H1 (cell line): ENCODE results near the gene LARP1. TPM values are rescaled to one million over a fixed set of nuclear protein-coding genes. Genes with fewer than 3 reads are reported as not detected.

Experiments used
- CTCF ChIA-PET: fragments of 300-600 bp; sonication (Branson Sonifier 250); formaldehyde crosslinking; loops from one replicate; lab custom pipeline; 2021; ENCODE audit not compliant: partially characterized antibody; lab: Charles Lee
- POLR2A ChIA-PET: fragments of 300-600 bp; sonication (Branson Sonifier 250); formaldehyde crosslinking; loops from one replicate; lab custom pipeline; 2021; ENCODE audit warnings: inconsistent platforms; ENCODE audit not compliant: partially characterized antibody; lab: Charles Lee
- DNase-seq, 2 experiments: peaks; one replicate each; pipeline versions ENCODE4 v3.0.0 to v3.0.0-alpha.2; 2010 to 2022; ENCODE audit warnings: low spot score in 2 of 2, low read depth in 1 of 2, mixed read lengths in 1 of 2
- FAIRE-seq: peaks from 2 replicates; lab custom pipeline; 2011; peaks lifted over from hg19 to GRCh38; lab: Jason Lieb, UNC
- H2AFZ ChIP-seq: 2 replicates; pipeline ENCODE4 v1.8.1; 2012; ENCODE audit warnings: low read length, inconsistent platforms
- H2AK5ac ChIP-seq: 2 replicates; pipeline ENCODE4 v1.6.1; 2013; ENCODE audit warnings: low read depth, low read length
- H2BK120ac ChIP-seq: replicated peaks from 2 replicates; pipeline ENCODE3; 2013; ENCODE audit warnings: low read depth, low read length, inconsistent platforms
- H2BK12ac ChIP-seq: 2 replicates; pipeline ENCODE4 v1.6.1; 2013; ENCODE audit warnings: low read depth, low read length
- H2BK15ac ChIP-seq: 2 replicates; pipeline ENCODE4 v1.6.1; 2013; ENCODE audit warnings: low read length
- H2BK20ac ChIP-seq: 2 replicates; pipeline ENCODE4 v1.6.1; 2013; ENCODE audit warnings: low read length
- H2BK5ac ChIP-seq: 2 replicates; pipeline ENCODE4 v1.6.1; 2013; ENCODE audit warnings: low read depth, low read length
- H3K14ac ChIP-seq: 2 replicates; pipeline ENCODE4 v1.6.1; 2013; ENCODE audit warnings: inconsistent platforms; ENCODE audit not compliant: insufficient read length
- H3K18ac ChIP-seq: 2 replicates; pipeline ENCODE4 v1.6.1; 2013; ENCODE audit warnings: low read length; ENCODE audit errors: extremely low read depth
- H3K23ac ChIP-seq: 2 replicates; pipeline ENCODE4 v1.6.1; 2013; ENCODE audit warnings: inconsistent platforms; ENCODE audit not compliant: insufficient read length
- H3K23me2 ChIP-seq: 2 replicates; pipeline ENCODE4 v1.6.1; 2013; ENCODE audit warnings: low read depth, low read length
- H3K27ac ChIP-seq: 2 replicates; pipeline ENCODE4 v1.6.1; 2011; ENCODE audit warnings: low read depth, low read length, inconsistent platforms
- H3K27me3 ChIP-seq, 4 experiments: replicated peaks in 1 of 4; 1 replicate in 1 of 4; 2 replicates in 3 of 4; pipeline versions ENCODE4 v1.6.1 to v1.8.1; 2011 to 2013; ENCODE audit warnings: low read length in 3 of 4, mild to moderate bottlenecking in 3 of 4, inconsistent platforms in 2 of 4, mixed read lengths in 2 of 4, moderate library complexity in 1 of 4; ENCODE audit not compliant: control insufficient read depth in 3 of 4, insufficient read depth in 3 of 4; ENCODE audit errors: extremely low read depth in 1 of 4
- H3K36me3 ChIP-seq, 4 experiments: 2 replicates each; pipeline versions ENCODE4 v1.6.1 to v1.8.1; 2011 to 2013; ENCODE audit warnings: mild to moderate bottlenecking in 4 of 4, low read length in 3 of 4, moderate library complexity in 2 of 4, control low read depth in 1 of 4, inconsistent platforms in 1 of 4; ENCODE audit not compliant: insufficient read depth in 4 of 4, control insufficient read depth in 2 of 4
- H3K4ac ChIP-seq: replicated peaks from 2 replicates; pipeline ENCODE3; 2013; ENCODE audit warnings: low read length, low read depth, mixed read lengths, inconsistent platforms; ENCODE audit not compliant: insufficient read length
- H3K4me1 ChIP-seq, 4 experiments: replicated peaks in 1 of 4; 1 replicate in 1 of 4; 2 replicates in 3 of 4; pipeline versions ENCODE4 v1.6.1 to v1.8.1; 2011 to 2013; ENCODE audit warnings: low read length in 3 of 4, inconsistent platforms in 2 of 4, mixed read lengths in 1 of 4; ENCODE audit not compliant: insufficient read depth in 4 of 4, control insufficient read depth in 3 of 4
- H3K4me2 ChIP-seq, 2 experiments: 2 replicates each; pipeline versions ENCODE4 v1.6.1 to v1.8.1; 2011 to 2013; ENCODE audit warnings: low read depth in 2 of 2, low read length in 2 of 2, control low read depth in 1 of 2, inconsistent platforms in 1 of 2, mild to moderate bottlenecking in 1 of 2; ENCODE audit not compliant: insufficient read depth in 1 of 2
- H3K4me3 ChIP-seq, 4 experiments: fragments of 200-600, 300-600 bp in 1 of 4; sonication (generic), shearing (Covaris generic), sonication (Bioruptor Twin) in 1 of 4; 2 replicates each; pipeline versions ENCODE4 v1.5.1 to v1.8.1; 2011 to 2016; ENCODE audit warnings: low read length in 4 of 4, low read depth in 3 of 4, control low read depth in 2 of 4, inconsistent platforms in 2 of 4, mild to moderate bottlenecking in 2 of 4, mixed read lengths in 1 of 4, moderate library complexity in 1 of 4; ENCODE audit not compliant: insufficient read depth in 2 of 4; ENCODE audit errors: extremely low read depth in 1 of 4
- H3K56ac ChIP-seq: replicated peaks from 2 replicates; pipeline ENCODE3; 2013; ENCODE audit warnings: low read depth, mild to moderate bottlenecking, mixed read lengths, low read length, inconsistent platforms; ENCODE audit not compliant: insufficient read length
- H3K79me1 ChIP-seq: 2 replicates; pipeline ENCODE4 v1.6.1; 2013; ENCODE audit warnings: low read depth, low read length, control low read depth
- H3K79me2 ChIP-seq, 2 experiments: 2 replicates each; pipeline versions ENCODE4 v1.6.1 to v1.8.1; 2012 to 2013; ENCODE audit warnings: low read length in 2 of 2, mild to moderate bottlenecking in 2 of 2, inconsistent platforms in 1 of 2; ENCODE audit not compliant: insufficient read depth in 2 of 2, control insufficient read depth in 1 of 2
- H3K9ac ChIP-seq, 4 experiments: replicated peaks in 1 of 4; 1 replicate in 1 of 4; 2 replicates in 3 of 4; pipeline versions ENCODE4 v1.6.1 to v1.8.1; 2011 to 2013; ENCODE audit warnings: low read depth in 3 of 4, low read length in 3 of 4, control low read depth in 2 of 4, mild to moderate bottlenecking in 2 of 4, moderate library complexity in 2 of 4, inconsistent platforms in 1 of 4; ENCODE audit errors: extremely low read depth in 1 of 4
- H3K9me3 ChIP-seq, 2 experiments: 2 replicates each; pipeline versions ENCODE4 v1.6.1 to v1.8.1; 2012 to 2013; ENCODE audit warnings: mild to moderate bottlenecking in 2 of 2, moderate library complexity in 2 of 2, control low read depth in 1 of 2, inconsistent platforms in 1 of 2, low read depth in 1 of 2, low read length in 1 of 2, mixed read lengths in 1 of 2; ENCODE audit not compliant: insufficient read depth in 2 of 2
- H4K20me1 ChIP-seq, 2 experiments: replicated peaks in 1 of 2; 2 replicates each; pipeline versions ENCODE3 to v1.8.1; 2011 to 2013; ENCODE audit warnings: inconsistent platforms in 2 of 2, low read length in 2 of 2, mild to moderate bottlenecking in 1 of 2; ENCODE audit not compliant: insufficient read depth in 2 of 2, control insufficient read depth in 1 of 2
- H4K5ac ChIP-seq: 2 replicates; pipeline ENCODE4 v1.6.1; 2013; ENCODE audit warnings: low read length, low read depth, mixed read lengths, inconsistent platforms; ENCODE audit not compliant: insufficient read length
- H4K8ac ChIP-seq: 2 replicates; pipeline ENCODE4 v1.8.0; 2013; ENCODE audit warnings: mild to moderate bottlenecking, moderate library complexity, low read length, inconsistent platforms; ENCODE audit not compliant: insufficient read depth; ENCODE audit errors: extremely low read depth
- H4K91ac ChIP-seq: replicated peaks from 2 replicates; pipeline ENCODE3; 2013; ENCODE audit warnings: low read length, mixed read lengths, inconsistent platforms; ENCODE audit not compliant: insufficient read length
- CHD2 ChIP-seq: IDR thresholded peaks from 2 replicates; pipeline ENCODE4 v1.6.1; 2012; ENCODE audit warnings: low read length, improper control_type of control experiment
- FOSL1 ChIP-seq: IDR thresholded peaks from 2 replicates; pipeline ENCODE4 v1.6.1; 2011; ENCODE audit warnings: mild to moderate bottlenecking, low read depth, low read length, moderate library complexity; ENCODE audit not compliant: insufficient read depth
- GABPA ChIP-seq: IDR thresholded peaks from 2 replicates; pipeline ENCODE4 v1.6.1; 2011; ENCODE audit warnings: mild to moderate bottlenecking, low read length, moderate library complexity, borderline replicate concordance; ENCODE audit not compliant: insufficient read depth
- POLR2A ChIP-seq, 2 experiments: IDR thresholded peaks; 1 replicate in 1 of 2; 2 replicates in 1 of 2; pipeline ENCODE4 v1.6.1; 2011; ENCODE audit warnings: low read depth in 2 of 2, low read length in 2 of 2, mild to moderate bottlenecking in 2 of 2; ENCODE audit errors: control extremely low read depth in 1 of 2
- POU5F1 ChIP-seq: IDR thresholded peaks from 2 replicates; pipeline ENCODE4 v1.6.1; 2011; ENCODE audit warnings: low read depth, mild to moderate bottlenecking, low read length, moderate library complexity
- RBBP5 ChIP-seq: IDR thresholded peaks from 2 replicates; pipeline ENCODE4 v1.7.1; 2012; ENCODE audit warnings: low read depth, mild to moderate bottlenecking, inconsistent platforms, low read length, moderate library complexity, borderline replicate concordance
- RFX5 ChIP-seq: IDR thresholded peaks from 2 replicates; pipeline ENCODE4 v1.6.1; 2011; ENCODE audit warnings: low read depth, low read length, improper control_type of control experiment, borderline replicate concordance
- SAP30 ChIP-seq: fragments of 300-600 bp; sonication (generic); IDR thresholded peaks from 2 replicates; pipeline ENCODE4 v1.7.1; 2012; ENCODE audit warnings: low read length, moderate library complexity, mild to moderate bottlenecking, inconsistent platforms; ENCODE audit not compliant: insufficient read depth, insufficient replicate concordance
- SRF ChIP-seq: IDR thresholded peaks from 2 replicates; pipeline ENCODE4 v1.6.1; 2011; ENCODE audit warnings: mild to moderate bottlenecking, low read depth, low read length, moderate library complexity
- SUZ12 ChIP-seq: fragments of 200-600 bp; sonication (generic); IDR thresholded peaks from 2 replicates; pipeline ENCODE4 v1.6.1; 2012; ENCODE audit warnings: mild to moderate bottlenecking, inconsistent platforms, low read length, moderate library complexity, mixed read lengths
- TAF1 ChIP-seq: IDR thresholded peaks from 2 replicates; pipeline ENCODE4 v1.6.1; 2011; ENCODE audit warnings: mild to moderate bottlenecking, low read depth, low read length
- WGBS, 2 experiments: shearing (Covaris generic) in 1 of 2; methylation state at CpG; one replicate each; pipeline versions ENCODE4 v1.1.6 to v1.1.7; 2013 to 2015; ENCODE audit warnings: low lambda C conversion rate in 2 of 2, mixed read lengths in 2 of 2, inconsistent platforms in 1 of 2, low coverage in 1 of 2, missing lambda C conversion rate in 1 of 2; ENCODE audit not compliant: insufficient replicate concordance in 2 of 2, insufficient coverage in 1 of 2, insufficient read length in 1 of 2; ENCODE audit errors: extremely low coverage in 1 of 2, missing lambda C conversion rate in 1 of 2; 5-methylcytosine and 5-hydroxymethylcytosine counted together
- polyA plus RNA-seq, 7 experiments: library from polyadenylated mRNA; depleted of rRNA in 3 of 7; stranded (reverse) in 5 of 7; unstranded in 2 of 7; fragments of >200 nt in 5 of 7; fragments of 200-250 nt in 2 of 7; gene quantifications; 1 replicate in 5 of 7; 2 replicates in 1 of 7; 4 replicates in 1 of 7; pipeline versions ENCODE4 v1.2.1 to v1.2.3, GENCODE V29; 2011 to 2013; ENCODE audit warnings: missing spikeins in 2 of 7, mixed read lengths in 2 of 7
- total RNA-seq: library from RNA; stranded (reverse); fragmentation: NEBNext Ultra II Directional; extraction: Animal tissue kit (Norgen Biotek cat#: 25700); gene quantifications from 2 replicates; pipeline ENCODE4 v1.2.1, GENCODE V29; 2021

LARP1 gene
- total and polyA plus RNA-seq, 2 of the 8 experiments (the other 6 are each of a cell fraction or from before 2014, with no cell fraction given) = 106 to 422 TPM

GRCh38 chr5:154779105-154779504 lies 23.9 kb downstream of the LARP1 start:
- DNase-seq = no peak
- H3K4me2 ChIP-seq = no peak overlapping the region
- H3K4ac ChIP-seq = no peak overlapping the region
- peaks cover 13 to 40% (median 32%) of the 10 kb centered on the region in 4 experiments for H3K4me1 ChIP-seq
- FAIRE-seq = no peak
- no peak overlapping the region for H3K14ac ChIP-seq
- no peak overlapping the region for H3K9ac ChIP-seq
- TF ChIP-seq POU5F1 (no peak), SUZ12 (no peak), SRF (no peak), RFX5 (no peak), FOSL1 (no peak), SAP30 (no peak), TAF1 (no peak), POLR2A (IDR thresholded peaks at IDR 0.05; ENCODE audit: control extremely low read depth in 1 of 2, low read depth in 2 of 2, low read length in 2 of 2) (no peak), RBBP5 (no peak), CHD2 (no peak), GABPA (no peak)
- H3K27me3 ChIP-seq = no peaks in the 10 kb centered on the region
- no peaks in the 10 kb centered on the region for H3K23me2 ChIP-seq
- H4K8ac ChIP-seq = no peak overlapping the region
- peaks cover 82 to 100% of the 10 kb centered on the region in 2 experiments for H3K79me2 ChIP-seq
- ChIA-PET CTCF (interaction anchor here (1.2 to 1.9 kb wide), 5 partner anchors 10 to 131 kb away, joined by 3 to 12 read pairs (median 5); no protein-coding TSS in a partner anchor), POLR2A (interaction anchor here (1.0 to 20.6 kb wide), 6 partner anchors 11 to 79 kb away, joined by 3 to 307 read pairs (median 6); partner anchors contain the start of gene CNOT8)
- H2BK15ac ChIP-seq = no peak overlapping the region
- no peak overlapping the region for H4K5ac ChIP-seq
- no peak overlapping the region for H3K18ac ChIP-seq
- peaks cover 0 to 7% (median 0%) of the 10 kb centered on the region in 4 experiments; a peak in 1 of 8 replicates for H3K36me3 ChIP-seq
- no peak overlapping the region for H2BK12ac ChIP-seq
- H2BK5ac ChIP-seq = no peak overlapping the region
- H2BK20ac ChIP-seq = no peak overlapping the region
- no peak overlapping the region for H3K23ac ChIP-seq
- H4K20me1 ChIP-seq = peaks cover 62% of the 10 kb centered on the region in 2 experiments
- H4K91ac ChIP-seq = no peak overlapping the region
- 95% methylated on average over 4 of the region's 4 CpGs; no CpG with 5 or more reads in 1 of the 2 experiments for WGBS, 2 experiments
- H3K9me3 ChIP-seq = no peaks in the 10 kb centered on the region
- no peak overlapping the region for H3K27ac ChIP-seq
- H2BK120ac ChIP-seq = no peak overlapping the region
- H3K4me3 ChIP-seq = no peak overlapping the region
- no peak overlapping the region for H3K56ac ChIP-seq
- peaks cover 36% of the 10 kb centered on the region for H3K79me1 ChIP-seq
- no peak overlapping the region for H2AK5ac ChIP-seq
- no peak overlapping the region for H2AFZ ChIP-seq
